GM19328 (cell line): ENCODE measurements around the gene PIGQ.

Experiments used
- ATAC-seq: cut with Tn5 transposase; IDR thresholded peaks from one replicate; pipeline ENCODE4 v1.9.1; 2021; ENCODE audit warnings: mild to moderate bottlenecking, moderate library complexity; ENCODE audit not compliant: unreplicated experiment

PIGQ gene

DNA sequence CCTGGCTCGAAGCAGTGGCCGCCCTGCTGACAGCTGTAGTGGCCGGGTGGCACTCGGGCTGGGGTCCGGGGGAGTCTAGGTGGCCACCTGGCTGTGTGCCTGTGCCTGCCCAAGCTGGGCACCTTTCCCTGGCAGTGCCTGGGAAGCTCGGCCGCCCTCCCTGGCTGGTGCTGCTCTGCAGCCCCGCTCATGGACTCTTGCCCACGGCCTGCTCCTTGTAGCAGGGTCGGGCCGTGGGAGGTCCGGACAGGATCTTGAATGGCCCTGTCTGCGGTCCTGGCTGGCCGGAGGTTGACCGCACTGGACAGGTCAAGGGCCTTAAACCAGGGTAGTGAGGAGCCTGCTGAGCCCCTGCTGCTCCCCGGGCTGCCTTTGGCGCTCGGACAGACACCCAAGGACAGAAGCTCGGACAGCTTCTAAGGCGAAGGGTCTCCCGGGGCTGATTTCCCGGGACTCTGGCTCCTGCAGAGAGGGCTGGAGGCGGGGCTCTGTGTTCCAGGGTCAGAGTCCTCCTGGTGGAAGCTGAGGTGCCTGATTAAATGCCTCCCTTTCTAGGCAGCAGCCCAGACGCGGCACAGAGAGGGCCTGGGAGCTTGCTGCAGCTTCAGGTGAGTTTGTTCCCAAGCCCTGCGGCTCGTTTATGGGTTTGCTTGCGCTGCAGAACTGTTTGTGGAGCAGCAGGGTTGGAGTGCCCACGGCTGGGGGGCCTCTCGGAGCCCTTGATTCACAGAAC is 36.2 kb upstream of the PIGQ start:
- ATAC-seq, result no peak

DNA sequence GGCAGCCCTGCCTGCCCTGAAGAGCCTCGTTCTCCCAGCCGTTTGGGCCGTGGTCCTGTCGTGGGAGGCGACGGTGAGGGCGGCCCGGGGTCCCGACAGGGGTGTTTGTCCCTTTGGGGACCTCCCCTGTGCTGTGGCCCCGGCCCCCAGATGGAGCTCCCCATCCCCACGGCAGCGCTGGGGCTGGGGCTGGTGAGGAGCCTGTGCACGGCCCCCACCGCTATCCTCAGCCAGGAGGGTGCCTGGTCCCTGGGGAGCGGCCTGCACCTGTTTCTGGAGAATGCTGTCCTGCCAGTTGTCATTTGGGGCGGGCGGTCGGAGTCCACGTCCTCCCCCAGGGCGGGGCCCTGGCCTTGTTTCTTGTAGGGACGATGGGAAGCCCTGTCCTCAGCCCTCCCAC is 35.6 kb upstream of the PIGQ start:
- ATAC-seq, result no peak

DNA sequence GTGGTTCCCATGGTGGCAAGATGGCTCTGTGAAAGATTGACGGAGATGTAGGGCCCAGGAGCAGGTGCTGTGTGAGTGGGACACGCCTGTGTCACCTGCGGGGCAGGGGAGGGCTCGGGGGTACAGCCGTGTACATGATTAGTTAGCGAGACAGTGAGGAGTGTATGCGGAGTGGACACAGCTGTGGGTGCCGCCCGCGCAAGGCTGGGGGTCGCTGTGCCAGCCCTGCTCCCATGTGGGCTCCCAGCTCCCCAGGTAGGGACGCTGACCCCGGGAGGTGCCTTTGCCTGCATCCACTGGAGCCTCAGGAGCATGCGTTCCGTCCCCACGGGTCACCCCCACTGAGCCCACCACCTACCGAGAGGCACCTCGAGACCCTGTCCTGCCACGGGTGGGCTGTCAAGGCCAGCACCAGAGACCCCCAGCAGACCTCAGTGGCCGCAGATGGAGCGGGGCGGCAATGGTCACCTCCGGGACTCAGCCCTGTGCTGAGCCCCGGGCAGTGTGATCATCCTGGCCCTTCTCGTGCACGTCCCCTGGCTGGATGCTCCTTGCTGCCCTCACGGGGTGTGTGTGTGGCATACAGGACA is 34.8 kb upstream of the PIGQ start:
- no peak for ATAC-seq

DNA sequence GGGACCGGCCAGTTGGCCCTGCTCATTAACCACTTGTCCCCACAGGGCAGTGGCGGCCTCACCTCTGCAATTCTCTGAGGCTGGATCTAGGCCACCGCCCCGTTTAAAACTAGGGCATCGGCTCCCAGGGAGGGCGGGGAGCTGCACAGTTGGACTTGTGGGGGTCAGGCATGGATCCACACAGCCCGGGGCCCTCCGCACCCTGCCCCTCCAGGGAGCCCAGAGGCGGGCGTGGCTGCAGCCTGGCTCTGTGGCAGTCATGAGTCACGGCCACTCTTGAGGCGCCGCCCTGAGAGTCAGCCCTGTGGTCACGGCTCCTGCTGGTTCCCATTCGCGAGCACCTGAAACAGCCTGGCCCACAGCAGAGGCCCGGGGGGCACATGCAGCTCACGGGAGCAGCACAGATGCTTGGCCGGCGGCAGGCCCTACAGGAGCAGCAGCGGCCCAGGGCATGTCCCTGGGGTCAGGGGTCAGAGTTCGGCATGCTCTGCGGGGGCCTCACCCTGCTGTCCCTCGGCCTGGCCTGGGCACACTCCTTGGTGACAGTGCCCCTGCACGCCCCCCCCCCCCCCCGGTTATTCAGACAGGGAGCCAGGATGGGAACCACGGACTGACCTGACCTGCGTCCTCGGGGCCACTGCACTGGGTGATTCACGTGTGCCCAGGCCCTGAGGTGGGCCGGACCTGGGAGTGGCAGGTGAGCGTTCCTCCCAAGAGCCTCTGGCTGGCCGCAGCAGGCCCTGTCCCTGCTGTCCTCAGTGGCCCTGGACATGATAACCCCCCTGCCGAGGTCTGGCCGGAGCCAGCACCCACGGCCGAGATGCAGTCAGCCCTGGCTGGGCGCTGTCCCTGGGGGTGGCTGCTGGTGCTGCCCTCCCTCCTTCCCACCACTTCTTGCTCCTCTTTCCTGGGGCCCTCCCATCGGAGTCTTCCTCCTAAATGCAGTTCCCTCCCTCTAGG is 34.0 kb upstream of the PIGQ start:
- no peak for ATAC-seq

DNA sequence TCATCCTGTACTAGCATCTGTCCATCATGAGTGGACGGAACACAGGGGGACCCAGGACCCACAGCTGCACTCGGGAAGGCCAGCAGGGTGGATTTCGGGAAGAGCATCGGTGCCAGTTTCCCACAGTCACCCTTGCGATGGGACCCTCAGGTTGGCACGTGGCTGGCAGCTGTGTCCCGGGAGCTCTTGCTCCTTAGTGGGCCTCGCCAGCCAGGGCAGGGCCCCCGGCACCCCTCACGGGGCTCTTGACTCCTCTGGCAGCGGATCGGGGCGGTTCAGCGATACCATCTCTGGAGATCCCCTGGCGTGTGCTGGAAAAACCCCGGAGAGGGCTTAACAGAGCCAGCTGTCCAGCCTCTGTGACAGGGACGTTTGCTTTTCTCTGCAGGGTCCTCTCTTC is 33.0 kb upstream of the PIGQ start:
- ATAC-seq, result no peak

DNA sequence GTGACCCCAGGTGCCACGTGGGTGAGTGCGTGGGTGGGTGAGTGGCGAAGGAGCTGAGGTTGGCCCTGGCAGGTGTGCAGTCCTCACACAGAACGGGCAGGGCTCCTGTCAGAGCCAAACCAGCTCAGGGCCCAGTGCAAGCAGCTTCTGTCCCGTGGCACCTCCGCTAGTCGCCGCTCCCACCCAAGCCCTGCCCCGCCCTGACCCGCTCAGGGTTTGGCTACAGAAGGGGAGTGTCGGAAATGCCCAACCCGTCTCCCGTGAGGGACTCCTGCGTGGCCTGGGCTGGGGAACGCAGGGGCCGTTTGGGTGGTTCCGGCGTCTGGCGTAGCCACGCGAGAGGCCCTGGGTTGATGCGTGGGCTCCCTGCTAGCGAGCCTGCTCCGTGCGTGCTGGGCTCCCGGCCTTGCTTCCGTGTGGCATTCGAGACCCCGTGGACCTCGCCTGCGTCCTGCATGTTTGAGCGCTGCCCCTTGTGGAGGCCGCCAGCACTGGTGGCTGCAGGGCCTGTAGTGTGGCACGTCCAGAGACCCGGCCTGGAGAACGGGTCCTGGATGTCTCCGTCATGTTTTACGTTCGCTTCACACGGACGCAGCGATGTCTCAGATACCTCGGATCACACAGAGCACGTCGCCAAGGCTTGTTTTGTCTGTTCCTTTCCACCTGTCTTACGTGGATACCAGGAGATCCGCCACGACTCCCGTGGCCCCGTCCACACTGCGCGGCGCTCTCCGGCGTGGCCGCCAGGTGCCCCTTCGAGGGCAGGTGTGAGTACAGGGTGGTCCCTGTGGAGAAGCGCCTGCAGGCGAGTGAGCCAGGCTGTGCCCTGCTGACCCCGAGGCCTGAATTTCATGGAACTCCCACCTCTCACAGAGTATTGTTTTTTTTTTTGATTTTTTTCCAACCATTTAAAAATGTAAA is 32.1 kb upstream of the PIGQ start:
- no peak for ATAC-seq

DNA sequence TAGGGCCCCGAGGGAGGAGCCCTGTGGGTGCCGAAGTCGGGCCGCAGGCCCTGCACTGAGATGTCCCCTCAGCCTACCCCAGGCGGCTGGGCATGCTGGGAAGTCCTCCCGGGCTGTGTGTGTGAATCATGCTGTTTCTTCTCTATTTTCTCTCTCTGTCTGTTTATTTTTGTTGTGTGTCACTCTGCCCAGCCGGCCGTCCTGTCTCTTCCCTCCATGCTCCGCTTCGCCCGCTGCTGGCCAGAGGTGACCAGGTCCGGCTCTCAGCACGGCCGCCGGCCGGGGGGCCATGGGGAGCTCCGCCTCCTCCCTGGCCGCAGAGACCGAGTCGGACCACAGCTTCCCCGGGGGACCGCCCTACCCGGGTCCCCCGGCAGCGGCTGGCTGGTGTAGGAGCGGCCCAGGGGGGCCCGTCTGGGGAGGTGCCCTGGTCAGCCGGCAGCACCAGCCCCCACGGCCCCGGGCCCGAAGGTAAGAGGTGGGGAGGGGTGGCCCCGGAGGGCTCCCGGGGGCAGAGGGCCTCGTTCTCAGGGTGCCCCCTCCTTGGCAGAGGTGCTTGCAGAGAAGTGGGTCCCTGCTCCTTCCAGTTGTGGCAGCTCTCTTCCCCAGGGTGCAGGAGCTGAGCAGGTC is 29.8 kb upstream of the PIGQ start:
- ATAC-seq, result no peak

DNA sequence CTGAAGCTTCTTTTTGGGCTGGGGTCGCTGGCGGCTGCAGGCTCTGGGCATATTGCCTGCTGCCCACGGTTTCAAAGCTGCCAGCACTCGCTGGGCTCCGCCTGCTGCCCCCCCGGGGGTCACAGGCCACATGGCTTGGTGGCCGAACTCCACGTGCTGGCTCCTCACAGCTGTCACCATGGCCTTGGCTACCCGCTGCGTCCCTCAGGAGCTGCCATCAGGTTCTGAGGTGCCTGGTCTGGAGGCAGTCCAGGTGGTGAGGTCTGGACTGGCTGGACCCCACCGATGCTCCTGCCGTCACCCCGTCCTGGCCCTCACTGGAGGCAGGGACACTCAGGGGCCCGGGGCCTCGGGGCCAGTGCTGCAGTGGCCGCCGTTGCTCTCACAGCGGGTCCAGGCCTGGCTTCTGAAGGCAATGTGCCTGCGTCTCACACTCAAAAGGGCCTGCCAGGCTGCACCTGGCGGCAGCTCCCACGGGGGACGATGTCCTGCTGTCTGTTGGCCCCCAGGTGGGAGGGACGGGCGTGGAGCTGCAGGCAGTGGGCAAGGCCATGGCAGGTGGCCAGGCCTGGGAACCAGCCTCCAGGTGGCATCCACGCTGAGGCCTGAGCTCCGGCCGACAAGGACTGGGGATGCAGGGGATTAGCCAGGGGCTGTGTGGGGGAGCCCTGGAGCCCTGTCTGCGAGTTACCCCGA is 29.0 kb upstream of the PIGQ start:
- no peak for ATAC-seq

DNA sequence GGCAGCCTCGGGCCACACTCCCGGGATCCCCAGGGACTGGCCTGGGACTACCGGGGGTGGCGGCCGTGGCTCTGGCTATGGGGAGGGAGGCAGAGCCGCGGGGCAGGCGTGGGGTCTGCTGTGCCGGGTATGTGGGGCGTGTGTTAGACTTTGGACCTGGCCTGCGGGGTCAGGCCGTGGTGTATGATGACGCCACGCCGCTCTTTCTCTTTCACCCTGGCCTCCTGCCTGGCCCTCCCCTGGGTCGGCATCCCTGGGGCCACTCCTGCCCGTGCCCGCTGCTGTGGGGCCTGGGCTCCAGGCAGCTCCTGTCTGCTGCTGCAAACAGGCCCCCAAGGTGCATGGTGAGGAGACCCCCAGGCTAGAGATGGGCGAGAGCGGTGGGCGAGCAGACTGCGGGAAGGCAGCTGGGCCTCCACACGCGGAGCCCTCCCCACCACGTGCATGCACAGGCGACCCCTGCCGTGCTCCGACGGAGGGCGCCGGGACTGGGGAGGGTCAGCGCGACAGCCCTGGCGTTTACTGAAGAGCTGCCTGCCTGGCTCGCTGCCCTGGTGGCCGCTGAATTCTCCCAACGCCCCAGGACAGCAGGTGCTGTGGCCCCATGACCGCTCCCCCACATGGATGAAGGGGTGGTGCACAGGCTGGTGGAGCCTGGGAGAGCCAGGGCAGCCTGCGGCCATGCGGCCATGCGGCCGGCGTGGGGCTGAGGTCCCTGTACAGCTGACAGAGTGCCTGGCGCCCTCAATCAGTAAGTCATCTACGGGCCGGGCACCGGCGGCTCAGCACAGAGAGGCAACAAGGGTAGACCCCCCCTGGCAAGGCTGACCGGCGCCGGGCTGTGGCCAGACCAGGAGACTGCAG is 26.2 kb upstream of the PIGQ start:
- ATAC-seq, result no peak

DNA sequence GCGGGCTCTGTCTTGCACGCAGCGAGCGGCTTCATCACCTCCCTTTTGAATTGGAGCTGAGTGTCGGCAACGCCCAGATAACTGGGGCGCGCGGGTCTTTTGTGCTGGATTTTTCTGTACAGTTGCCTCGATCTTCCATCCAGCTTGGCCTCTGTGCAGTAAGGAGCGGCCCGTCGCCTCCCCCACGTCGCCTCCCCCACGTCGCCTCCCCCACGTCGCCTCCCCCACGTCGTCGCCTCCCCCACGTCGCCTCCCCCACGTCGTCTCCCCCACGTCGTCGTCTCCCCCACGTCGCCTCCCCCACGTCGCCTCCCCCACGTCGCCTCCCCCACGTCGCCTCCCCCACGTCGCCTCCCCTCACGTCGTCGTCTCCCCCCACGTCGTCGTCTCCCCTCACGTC is 25.3 kb upstream of the PIGQ start:
- no peak for ATAC-seq

DNA sequence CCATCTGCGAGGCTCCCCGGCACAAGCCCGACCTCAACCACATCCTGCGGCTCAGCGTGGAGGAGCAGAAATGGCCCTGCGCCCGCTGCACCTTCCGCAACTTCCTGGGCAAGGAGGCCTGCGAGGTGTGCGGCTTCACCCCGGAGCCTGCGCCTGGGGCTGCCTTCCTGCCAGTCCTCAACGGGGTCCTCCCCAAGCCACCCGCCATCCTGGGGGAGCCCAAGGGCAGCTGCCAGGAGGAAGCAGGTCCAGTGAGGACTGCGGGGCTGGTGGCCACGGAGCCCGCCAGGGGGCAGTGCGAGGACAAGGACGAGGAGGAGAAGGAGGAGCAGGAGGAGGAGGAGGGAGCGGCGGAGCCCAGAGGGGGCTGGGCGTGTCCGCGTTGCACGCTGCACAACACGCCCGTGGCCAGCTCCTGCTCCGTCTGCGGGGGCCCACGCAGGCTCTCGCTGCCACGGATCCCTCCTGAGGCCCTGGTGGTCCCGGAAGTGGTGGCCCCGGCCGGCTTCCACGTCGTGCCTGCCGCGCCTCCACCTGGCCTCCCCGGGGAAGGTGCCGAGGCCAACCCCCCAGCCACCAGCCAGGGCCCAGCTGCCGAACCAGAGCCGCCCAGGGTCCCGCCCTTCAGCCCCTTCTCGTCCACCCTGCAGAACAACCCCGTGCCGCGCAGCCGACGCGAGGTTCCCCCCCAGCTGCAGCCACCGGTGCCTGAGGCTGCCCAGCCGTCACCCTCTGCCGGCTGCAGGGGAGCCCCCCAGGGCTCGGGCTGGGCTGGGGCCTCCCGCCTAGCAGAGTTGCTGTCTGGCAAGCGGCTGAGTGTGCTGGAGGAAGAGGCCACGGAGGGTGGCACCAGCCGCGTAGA is 22.6 kb upstream of the PIGQ start:
- ATAC-seq, result no peak

DNA sequence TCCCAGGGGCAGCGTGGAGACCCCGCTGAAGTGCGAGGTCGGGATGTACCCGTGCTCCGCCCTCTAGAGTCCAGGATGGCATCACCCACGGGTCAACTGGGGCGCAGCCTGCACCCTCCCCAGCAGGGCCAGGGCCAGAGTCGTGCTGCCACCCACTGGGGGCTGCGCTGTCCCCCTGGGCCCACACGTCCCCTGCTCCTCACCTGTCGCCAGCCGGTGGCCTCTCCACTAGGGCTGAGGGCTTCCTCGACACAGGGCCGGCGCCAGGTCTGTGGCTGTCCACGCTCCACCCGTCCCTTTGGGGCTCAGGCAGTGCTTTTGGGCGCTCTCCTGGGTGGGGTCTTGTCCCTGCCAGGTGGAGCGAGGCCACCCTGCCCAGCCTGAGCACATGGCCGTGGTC is 21.2 kb upstream of the PIGQ start:
- no peak for ATAC-seq

DNA sequence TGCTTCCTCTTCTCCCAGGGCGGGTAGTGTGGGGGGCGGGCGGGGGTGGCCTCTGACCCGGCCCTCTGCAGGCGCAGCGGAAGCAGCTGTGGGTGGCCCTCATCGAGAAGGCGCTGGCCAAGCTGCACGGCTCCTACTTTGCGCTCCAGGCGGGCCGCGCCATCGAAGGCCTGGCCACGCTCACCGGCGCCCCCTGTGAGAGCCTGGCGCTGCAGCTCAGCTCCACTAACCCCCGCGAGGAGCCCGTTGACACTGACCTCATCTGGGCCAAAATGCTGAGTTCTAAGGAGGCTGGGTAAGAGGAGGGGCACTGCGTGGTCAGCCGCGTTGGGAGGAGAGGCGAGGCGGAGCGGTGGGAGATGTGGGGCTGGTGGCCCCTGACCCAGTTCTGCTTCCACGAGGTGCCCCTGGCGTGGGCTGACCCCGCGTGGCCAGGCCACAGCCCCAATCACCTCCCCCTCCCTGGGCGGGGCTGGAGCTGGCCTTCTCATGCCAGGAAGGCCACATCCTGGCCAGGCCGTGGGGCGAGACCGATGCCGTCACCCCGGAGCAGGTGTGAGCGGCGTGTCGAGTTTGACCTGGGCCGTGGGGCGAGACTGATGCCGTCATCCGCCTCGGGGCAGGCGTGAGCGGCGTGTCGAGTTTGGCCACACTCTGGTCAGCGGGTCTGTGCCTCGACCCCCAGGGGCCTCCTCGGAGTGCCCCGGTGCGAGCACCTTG is 20.1 kb upstream of the PIGQ start:
- no peak for ATAC-seq

DNA sequence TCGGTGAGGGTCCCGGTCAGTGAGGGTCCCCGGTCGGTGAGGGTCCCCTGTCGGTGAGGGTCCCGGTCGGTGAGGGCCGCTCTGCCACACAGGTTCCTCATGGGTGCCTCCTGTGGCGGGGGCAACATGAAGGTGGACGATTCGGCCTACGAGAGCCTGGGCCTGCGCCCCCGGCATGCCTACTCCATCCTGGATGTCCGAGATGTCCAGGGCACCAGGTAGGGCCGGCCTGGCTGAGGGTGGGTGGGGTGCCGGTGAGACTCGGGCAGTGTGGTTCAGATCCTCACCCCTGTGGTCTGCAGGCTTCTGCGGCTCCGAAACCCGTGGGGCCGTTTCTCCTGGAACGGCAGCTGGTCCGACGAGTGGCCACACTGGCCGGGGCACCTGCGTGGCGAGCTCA is 18.6 kb upstream of the PIGQ start:
- ATAC-seq, result no peak

DNA sequence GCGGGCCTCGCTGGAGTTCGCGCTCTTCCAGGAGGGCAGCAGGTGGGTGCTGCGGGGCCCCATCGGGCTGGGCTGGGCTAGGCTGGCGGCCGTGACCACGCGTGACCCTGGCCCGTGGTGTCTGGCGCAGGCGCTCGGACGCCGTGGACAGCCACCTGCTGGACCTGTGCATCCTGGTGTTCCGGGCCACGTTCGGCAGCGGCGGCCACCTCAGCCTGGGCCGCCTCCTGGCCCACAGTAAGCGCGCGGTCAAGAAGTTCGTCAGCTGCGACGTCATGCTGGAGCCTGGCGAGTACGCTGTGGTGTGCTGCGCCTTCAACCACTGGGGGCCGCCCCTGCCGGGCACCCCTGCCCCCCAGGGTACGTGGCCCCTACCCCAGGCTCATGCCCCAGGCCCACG is 17.6 kb upstream of the PIGQ start:
- ATAC-seq, result no peak

DNA sequence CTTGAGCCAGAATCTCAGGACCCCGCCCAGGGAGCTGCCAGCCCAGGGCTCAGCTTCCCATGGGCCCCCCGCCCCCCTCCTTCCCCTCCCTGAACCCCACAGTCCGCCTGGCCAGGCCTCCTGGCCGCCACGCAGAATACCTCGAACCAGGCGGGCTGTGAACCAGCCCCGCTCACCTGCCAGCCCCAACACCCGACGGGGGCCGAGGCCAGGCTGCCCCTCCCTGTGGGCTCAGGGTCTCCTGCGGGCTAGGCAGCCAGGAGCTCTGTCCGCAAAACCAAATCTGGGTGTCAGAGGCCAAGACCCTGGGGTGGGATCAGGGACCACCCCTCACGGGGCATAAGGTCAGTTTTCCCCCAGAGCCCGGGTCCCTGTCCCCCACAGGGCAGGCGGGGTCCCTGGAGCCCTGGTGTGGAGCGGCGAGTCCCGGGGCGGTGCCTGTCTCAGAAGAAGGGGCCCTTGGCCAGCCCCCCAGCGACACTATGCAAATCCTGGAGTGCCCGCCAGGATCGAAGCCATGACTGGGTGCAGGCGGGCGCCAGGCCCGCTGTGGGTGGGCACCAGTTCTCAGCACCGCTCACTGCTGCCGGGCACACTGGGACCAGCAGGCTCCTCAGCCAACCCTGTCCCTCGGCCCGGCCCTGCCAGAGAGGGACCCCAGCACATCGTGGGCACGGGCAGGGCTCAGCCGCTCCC is 16.0 kb upstream of the PIGQ start:
- no peak for ATAC-seq

DNA sequence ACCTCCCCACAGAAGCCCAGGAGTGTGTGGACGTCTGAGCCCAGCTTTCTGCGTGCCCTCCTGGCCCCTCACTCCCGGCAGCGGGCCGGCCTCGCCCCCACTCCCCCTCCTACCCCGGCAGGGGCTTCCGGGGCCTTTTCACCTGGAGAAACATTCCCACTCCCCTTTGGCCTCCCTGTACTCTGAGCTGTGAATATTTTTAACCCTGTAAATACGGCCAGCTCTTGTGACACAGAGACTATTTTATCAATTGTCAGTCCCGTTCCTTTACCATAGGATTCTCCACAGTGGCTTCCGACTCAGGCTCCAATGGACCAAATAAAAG is 15.5 kb upstream of the PIGQ start:
- no peak for ATAC-seq
